GM21528 (cell line): ENCODE results near the gene QRICH2.

Experiments
- ATAC-seq: cut with Tn5 transposase; IDR thresholded peaks from one replicate; pipeline ENCODE4 v1.9.1; 2021; ENCODE audit warnings: mild to moderate bottlenecking, moderate library complexity; ENCODE audit not compliant: unreplicated experiment, low FRiP score

QRICH2 gene

GRCh38 chr17:76278952-76279741 is 28.9 kb downstream of the QRICH2 start:
- peak; percentile 54 for ATAC-seq

- no peak for ATAC-seq
Measured at GRCh38 chr17:76278268-76278908, 29.7 kb downstream of the QRICH2 start.

GRCh38 chr17:76277300-76278267 is 30.5 kb downstream of the QRICH2 start:
- no peak for ATAC-seq

- no peak for ATAC-seq
Measured at GRCh38 chr17:76276461-76277299, 31.4 kb downstream of the QRICH2 start.

- no peak for ATAC-seq
Measured at GRCh38 chr17:76276069-76276431, 32.0 kb downstream of the QRICH2 start.

GRCh38 chr17:76275382-76276068 is 32.6 kb downstream of the QRICH2 start:
- ATAC-seq: no peak

- no peak for ATAC-seq
Measured at GRCh38 chr17:76274112-76274956, 33.7 kb downstream of the QRICH2 start.

GRCh38 chr17:76273445-76274111 is 34.5 kb downstream of the QRICH2 start:
- no peak for ATAC-seq

- peak; percentile 21 for ATAC-seq
Measured at GRCh38 chr17:76272541-76273444, 35.3 kb downstream of the QRICH2 start.

GRCh38 chr17:76271669-76272540 is 36.2 kb downstream of the QRICH2 start:
- peak; percentile 45 for ATAC-seq

GRCh38 chr17:76270770-76271668 is 37.1 kb downstream of the QRICH2 start:
- no peak for ATAC-seq

GRCh38 chr17:76270127-76270592 is 37.9 kb downstream of the QRICH2 start:
- ATAC-seq: no peak

- no peak for ATAC-seq
Measured at GRCh38 chr17:76268991-76269981, 38.8 kb downstream of the QRICH2 start.
